ENCODE measurements around the gene TMEM107.
"Not testable (repeated sequence)": the region's sequence is repeated elsewhere in the genome, so short reads cannot be mapped to it uniquely, and the experiment has no call there.

Gene TMEM107

DNA sequence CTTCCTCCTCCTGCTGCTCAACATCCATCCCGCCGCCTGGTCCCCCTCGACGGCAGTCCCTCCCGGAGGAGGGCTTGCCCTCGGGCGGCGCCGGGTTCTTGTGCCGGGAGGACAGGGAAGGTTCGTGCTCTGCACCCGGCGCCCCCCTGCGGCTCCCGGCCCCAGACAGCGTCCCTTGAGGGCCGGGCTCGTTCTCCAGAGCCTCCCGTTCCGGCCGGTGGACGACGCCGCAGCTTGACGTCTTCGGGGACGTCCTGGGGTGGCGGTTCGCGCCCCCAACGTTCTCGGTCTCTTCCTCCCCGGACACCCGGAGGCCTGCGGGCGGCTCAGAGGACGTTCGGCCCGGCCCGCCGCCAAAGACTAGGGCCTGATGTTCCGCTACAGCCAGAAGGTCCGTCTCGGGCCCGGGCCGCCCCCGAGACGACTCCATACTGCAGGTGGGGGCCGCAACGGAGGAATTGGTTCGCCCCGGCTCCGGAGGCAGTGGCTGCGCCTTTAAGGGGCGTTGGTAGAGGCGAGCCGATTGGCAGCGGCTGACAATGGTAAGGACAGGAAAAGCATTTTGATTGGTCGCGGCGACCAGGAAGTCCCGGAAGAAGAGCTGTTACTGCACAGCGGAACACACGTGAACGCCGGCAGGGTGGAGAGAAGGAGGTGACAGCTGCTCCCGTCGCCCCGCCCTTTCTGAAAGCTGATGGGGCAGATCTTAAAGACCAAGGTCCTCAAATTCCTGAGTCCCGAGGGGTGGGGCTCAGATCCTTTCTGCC is 13.7 kb upstream of the TMEM107 start, which contains the start of gene BORCS6:
Gene BORCS6 (minus strand): TSS at position 470 of the 767 bp plus-strand sequence. CDS start 40 bp downstream, at position 430.
- DNase-seq (ENCODE audit: low spot score): peak; percentile 96

GRCh38 chr17:8189041-8189710 is 13.0 kb upstream of the TMEM107 start:
- no peak for DNase-seq (ENCODE audit: low spot score)

DNA sequence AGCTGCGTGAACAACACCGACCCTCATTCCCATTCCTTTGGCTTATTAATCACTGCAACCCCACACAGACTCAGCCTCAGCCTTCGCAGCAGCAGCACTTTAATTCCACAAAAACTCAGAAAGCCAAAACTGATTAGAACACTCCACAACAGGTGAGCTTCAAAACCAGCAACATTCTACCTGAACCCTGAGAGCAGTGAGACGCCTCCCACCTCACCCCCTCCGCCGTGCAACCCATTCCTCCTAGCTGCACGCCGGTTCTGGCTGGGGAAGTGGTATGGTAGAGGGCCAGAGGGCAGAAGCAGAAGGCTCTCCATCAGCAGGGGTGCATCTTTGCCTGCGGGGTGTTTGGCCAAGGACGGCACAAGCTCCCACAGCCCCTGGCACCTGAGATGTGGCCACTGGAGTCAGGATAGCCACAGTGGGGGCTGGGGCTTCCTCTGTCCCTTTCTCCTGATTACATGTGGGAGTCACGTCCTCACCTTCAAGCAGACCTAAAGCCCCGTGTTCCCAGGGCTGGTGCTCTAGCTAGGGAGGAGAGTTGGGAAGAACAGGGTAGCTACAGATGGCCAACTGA is 12.2 kb upstream of the TMEM107 start:
- DNase-seq (ENCODE audit: low spot score): no peak

- DNase-seq (ENCODE audit: low spot score): peak; percentile 95
These were observed 11.5 kb upstream of the TMEM107 start for GRCh38 chr17:8187517-8188262.

- DNase-seq (ENCODE audit: low spot score): peak; percentile 91
These were observed 10.8 kb upstream of the TMEM107 start for GRCh38 chr17:8186787-8187516.

GRCh38 chr17:8186446-8186786 is 10.2 kb upstream of the TMEM107 start:
- DNase-seq (ENCODE audit: low spot score): no peak

DNA sequence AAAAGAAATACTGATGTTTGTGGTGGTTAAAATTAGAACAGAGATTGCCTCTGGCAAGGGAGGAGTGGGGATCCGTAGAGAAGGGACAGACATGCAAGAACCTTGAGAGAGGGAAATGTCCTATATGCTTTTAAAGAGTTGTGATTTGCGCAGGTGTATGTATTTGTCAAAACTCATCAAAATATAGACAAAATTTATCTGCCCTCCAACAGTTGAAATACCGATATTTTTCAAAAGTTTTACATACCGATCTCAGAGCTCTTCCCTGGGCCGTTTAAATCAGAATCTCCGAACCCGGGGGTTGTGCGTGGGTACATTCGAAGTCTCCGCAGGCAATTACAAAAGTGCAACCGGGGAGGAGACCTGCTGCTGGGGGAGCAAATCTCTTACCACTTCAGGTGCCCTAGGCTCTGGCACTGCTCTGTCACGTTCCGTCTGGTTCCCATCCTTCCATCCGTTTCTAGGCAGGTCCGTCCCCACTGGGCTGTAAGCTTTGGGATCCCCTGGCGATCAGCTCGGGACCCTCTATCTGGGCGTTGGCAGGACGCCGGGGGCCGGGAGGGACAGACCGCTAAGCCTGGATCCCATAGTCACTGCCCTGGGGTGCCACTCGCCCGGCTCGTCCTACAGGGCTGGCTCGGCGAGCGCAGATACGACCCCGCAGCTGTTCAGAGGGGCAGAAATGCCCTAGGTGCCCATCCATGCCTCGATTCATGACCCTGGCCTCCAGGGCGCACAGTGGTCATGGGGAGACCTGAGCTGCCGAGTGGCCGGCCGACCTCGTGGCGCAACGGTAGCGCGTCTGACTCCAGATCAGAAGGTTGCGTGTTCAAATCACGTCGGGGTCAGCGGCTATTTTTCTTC is 9.6 kb upstream of the TMEM107 start:
- DNase-seq (ENCODE audit: low spot score): peak; percentile 78

DNA sequence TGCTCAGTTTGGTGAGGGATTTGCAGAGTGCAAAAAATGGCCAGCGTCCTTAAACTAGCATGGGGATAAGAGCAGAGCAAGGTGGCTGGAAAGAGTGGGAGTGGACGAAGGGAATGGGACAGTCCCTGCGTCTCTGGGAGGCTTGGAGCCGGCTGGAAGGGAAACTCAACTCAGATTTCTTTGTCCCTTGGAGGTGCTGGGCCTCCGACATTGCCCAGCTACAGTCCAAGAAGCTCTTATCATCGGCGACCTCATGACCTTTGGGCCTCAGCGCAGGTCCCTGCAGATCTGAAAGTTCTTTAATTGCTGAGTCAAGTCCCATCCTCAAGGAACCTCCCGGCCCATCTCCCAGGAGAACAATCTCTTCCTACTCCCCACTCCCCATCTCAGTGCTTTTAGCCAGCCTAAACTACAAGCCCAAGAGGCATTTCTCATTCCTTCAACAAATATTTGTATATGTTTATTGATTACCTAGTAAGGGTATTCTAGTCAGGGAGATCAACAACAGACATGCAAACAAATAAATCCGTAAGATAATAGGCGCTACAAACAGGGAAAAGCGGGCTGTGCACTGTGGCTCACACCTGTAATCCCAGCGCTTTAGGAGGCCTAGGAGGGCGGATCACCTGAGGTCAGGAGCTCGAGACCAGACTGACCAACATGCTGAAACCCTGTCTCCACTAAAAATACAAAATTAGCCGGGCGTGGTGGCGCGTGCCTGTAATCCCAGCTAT is 985 bp upstream of the TMEM107 start:
- no peak for DNase-seq (ENCODE audit: low spot score)

DNA sequence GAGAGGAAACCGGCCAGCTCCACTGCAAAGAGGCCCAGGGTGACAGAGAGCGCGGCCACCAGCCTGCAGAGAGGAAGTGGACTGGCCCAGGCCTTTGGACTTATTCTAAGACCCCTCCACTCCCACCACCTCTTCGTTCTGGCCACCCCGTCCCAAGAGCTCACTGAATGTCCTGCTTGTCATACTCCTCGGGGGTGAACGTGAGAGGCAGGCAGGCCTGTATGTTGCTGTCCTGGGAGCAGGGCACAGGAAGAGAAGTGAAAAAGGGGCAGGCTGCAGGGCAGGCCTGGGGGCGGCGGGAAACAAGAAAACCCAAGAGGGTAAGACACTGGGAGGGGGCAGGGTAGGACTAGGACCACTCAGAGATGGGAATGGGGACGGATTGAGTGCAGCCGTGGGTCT is 384 bp downstream of the TMEM107 start:
- DNase-seq (ENCODE audit: low spot score): no peak

DNA sequence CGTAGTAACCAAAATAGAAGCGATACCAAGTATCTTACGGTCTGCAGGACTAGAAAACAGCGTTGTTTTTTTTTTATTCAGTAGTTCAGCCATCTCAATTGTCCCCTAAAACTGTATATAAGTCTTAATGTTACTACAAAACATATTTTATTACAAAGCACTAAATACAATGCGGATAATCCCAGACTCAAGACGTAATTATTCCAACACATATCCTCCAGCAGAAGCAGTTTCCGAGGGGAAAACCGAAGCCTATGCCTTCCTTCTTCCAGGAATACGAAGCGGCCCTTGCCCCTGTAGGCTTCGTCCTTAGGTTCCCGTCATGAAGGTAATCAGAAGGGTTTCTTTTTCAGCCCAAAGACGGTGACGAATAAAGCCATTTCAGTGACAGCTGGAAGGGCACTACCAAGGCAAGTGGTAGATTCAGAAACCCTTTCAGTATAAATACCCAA is 2.3 kb downstream of the TMEM107 start:
- no peak for DNase-seq (ENCODE audit: low spot score)

DNA sequence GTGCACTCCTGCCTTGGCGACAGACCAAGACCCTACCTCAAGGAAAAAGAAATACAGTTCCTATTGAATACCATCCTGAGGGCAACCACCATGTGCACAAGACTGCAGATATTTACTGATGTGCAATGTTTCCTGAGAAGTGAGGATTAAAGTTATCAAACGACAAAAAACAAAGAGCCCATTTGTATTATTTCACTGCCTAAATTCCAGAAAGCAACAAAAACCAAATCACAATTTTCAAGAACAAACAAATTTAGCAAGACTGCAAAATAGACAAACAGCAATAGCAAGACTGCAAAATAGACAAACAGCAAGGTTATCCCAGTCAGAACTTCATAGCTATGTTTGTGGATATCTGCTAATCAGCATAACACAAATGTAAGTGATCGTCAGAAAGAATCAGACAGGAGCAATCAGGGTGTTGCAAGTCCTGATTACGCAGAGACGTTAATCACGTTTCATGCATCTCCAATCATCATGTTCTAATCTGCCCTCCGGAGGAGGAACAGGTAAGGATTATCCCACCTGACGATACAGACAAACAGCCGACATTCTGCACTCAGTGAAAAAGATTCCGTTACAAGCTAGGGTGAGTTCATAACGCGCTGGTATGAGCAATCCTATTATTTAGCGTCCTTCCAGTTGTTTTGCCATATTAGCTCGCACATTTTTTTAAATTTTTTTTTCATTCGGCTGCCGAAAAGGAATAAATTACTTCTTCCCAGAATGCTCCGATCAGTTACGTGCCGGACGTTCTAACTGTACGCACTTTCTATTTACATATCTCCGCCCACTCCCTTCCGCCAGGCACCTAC is 2.9 kb downstream of the TMEM107 start:
- peak; percentile 91 for DNase-seq (ENCODE audit: low spot score)

DNA sequence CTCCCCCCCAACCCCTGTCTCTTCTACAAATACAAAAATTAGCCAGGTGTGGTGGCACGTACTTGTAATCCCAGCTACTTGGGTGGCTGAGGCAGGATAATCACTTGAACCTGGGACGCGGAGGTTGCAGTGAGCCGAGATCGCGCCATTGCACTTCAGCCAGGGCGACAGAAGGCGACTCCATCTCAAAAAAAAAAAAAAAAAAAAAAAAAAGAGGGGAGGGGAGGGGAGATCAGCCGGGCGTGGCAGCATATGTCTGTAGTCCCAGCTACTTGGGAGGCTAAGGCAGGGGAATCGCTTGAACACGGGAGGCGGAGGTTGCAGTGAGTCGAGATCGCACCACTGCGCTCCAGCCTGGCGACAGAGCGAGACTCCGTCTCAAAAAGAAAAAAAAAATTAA is 6.0 kb downstream of the TMEM107 start:
- DNase-seq (ENCODE audit: low spot score): not testable (repeated sequence)

DNA sequence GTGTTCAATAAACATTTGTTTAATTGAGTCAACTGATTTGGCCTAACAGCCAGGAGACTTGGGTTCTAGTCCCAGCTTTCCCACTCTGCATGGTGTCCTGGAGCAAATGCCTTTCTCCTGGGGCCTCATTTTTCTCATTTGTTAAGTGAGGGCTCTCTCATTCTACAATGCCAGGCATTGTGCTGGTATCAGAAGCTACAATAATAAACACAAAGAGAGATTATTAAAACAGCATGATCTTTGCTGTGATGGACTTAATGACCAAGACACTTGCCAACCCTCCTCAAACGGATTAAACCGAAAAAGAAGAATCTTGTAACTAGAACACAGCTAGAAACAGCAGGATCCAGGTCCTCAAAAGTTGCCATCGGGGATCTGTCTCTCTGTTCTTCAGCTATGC is 8.7 kb downstream of the TMEM107 start:
- DNase-seq (ENCODE audit: low spot score): no peak

- DNase-seq (ENCODE audit: low spot score): no peak
These were observed 9.4 kb downstream of the TMEM107 start for GRCh38 chr17:8166731-8167130.

- DNase-seq (ENCODE audit: low spot score): no peak
These were observed 11.4 kb downstream of the TMEM107 start for GRCh38 chr17:8164815-8165131.

DNA sequence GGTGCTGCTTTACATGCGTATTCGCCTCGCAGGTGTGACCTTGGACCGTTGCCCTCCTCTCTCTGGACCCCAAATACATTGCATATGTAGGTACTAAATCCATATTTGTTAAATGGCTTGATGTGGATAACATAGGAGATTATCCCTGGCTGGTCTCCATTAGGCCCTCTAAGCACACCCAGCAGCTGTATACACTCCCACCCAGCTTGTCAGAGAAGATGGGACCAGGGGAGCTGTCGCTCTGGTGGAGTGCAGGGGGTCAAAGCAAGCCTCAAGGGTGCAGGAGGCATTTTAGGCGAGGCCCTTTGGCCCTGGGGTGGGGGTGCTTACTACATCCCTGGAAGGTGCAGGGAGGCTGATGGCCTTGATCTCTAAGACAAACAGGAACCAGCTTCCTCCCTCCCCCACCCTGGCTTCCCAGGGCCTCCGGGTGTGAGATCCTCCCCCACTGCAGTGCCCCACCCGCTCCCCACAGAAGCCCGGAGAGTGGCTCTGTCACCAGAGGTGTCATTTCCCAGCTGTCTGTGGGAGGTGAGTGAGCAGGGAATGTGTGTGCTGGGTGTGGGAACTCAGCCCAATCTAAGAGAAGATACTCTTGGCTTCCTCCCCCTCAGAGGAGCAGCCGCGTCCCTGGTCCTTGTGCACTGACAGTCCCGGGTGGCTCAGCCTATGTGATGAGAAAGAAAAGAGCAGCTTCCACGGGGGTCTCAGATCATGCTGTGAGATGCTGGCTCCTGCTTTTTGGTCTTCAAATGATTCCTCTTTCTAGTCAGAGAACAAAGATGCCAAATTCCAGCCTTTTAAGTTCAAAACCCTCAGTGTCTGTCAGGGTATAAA is 12.0 kb downstream of the TMEM107 start:
- DNase-seq (ENCODE audit: low spot score): no peak

GRCh38 chr17:8162997-8163977 is 12.9 kb downstream of the TMEM107 start:
- no peak for DNase-seq (ENCODE audit: low spot score)
